Aorta (tissue), 5 donors: ENCODE data around the gene LYPD6B. TPM values are rescaled to one million over a fixed set of nuclear protein-coding genes. Genes with fewer than 3 reads are reported as not detected.

Experiments
- ATAC-seq: fragments of 200-7000 bp; cut with Tn5 transposase; one replicate; pipeline ENCODE4 v1.9.1; 2022; ENCODE audit warnings: moderate library complexity; ENCODE audit not compliant: low FRiP score
- DNase-seq, 2 donors: peaks; one replicate each; pipeline ENCODE4 v3.0.0-alpha.2; 2020
- H3K27ac ChIP-seq, 2 donors: one replicate each; pipeline ENCODE4 v1.5.1; 2013; ENCODE audit warnings: low read length in 2 of 2, mild to moderate bottlenecking in 2 of 2, moderate library complexity in 2 of 2, control low read depth in 1 of 2, inconsistent platforms in 1 of 2, low read depth in 1 of 2
- H3K27me3 ChIP-seq, 2 donors: one replicate each; pipeline ENCODE4 v1.6.1; 2013; ENCODE audit warnings: control low read depth in 1 of 2, low read length in 1 of 2, mild to moderate bottlenecking in 1 of 2, moderate library complexity in 1 of 2; ENCODE audit not compliant: insufficient read depth in 2 of 2, control insufficient read depth in 1 of 2
- H3K36me3 ChIP-seq, 2 donors: one replicate each; pipeline ENCODE4 v1.6.1; 2013; ENCODE audit warnings: control low read depth in 1 of 2, low read length in 1 of 2, mild to moderate bottlenecking in 1 of 2; ENCODE audit not compliant: insufficient read depth in 2 of 2, control insufficient read depth in 1 of 2
- H3K4me1 ChIP-seq, 2 donors: one replicate each; pipeline ENCODE4 v1.6.1; 2013; ENCODE audit warnings: low read length in 2 of 2, control low read depth in 1 of 2, mild to moderate bottlenecking in 1 of 2, moderate library complexity in 1 of 2; ENCODE audit not compliant: insufficient read depth in 2 of 2, control insufficient read depth in 1 of 2
- H3K4me3 ChIP-seq, 2 donors: one replicate each; pipeline ENCODE4 v1.5.1; 2013; ENCODE audit warnings: low read length in 2 of 2, control low read depth in 1 of 2, mild to moderate bottlenecking in 1 of 2
- H3K9me3 ChIP-seq: one replicate; pipeline ENCODE4 v1.6.1; 2013; ENCODE audit warnings: mild to moderate bottlenecking, low read length; ENCODE audit not compliant: control insufficient read depth
- WGBS, 2 donors: extraction: QIAGEN DNeasy Blood & Tissue Kit; methylation state at CpG; one replicate each; pipeline ENCODE4 v1.1.7; 2013; 5-methylcytosine and 5-hydroxymethylcytosine counted together
- intact Hi-C, 2 donors: fragments of 100-400 bp; cut with DNase I; formaldehyde crosslinking; loops; one replicate each; pipeline versions ENCODE4 v1.14.2 to v1.15.0; 2022
- polyA plus RNA-seq, 2 donors: library from polyadenylated mRNA; stranded (reverse); fragments of 200-250 nt; gene quantifications; one replicate each; pipeline ENCODE4 v1.2.3, GENCODE V29; 2013
- total RNA-seq, 2 donors: library from RNA; stranded (reverse); fragmentation: NEBNext Ultra II Directional; extraction: Animal tissue kit (Norgen Biotek cat#: 25700); gene quantifications; one replicate each; pipeline ENCODE4 v1.2.1, GENCODE V29; 2021
- donor health status: healthy with polysubstance abuse.
- donor health status: Bipolar disorder and iron deficiency.
- donor health status: DM: no; HTN: no; CAD: no.
- donor health status: DM: no; HTN: no; CAD: no.
- donor health status: DM: yes; HTN: yes; CAD: no.

The LYPD6B gene
- total and polyA plus RNA-seq, 4 donors = 0.26 TPM; not detected in 3

DNA sequence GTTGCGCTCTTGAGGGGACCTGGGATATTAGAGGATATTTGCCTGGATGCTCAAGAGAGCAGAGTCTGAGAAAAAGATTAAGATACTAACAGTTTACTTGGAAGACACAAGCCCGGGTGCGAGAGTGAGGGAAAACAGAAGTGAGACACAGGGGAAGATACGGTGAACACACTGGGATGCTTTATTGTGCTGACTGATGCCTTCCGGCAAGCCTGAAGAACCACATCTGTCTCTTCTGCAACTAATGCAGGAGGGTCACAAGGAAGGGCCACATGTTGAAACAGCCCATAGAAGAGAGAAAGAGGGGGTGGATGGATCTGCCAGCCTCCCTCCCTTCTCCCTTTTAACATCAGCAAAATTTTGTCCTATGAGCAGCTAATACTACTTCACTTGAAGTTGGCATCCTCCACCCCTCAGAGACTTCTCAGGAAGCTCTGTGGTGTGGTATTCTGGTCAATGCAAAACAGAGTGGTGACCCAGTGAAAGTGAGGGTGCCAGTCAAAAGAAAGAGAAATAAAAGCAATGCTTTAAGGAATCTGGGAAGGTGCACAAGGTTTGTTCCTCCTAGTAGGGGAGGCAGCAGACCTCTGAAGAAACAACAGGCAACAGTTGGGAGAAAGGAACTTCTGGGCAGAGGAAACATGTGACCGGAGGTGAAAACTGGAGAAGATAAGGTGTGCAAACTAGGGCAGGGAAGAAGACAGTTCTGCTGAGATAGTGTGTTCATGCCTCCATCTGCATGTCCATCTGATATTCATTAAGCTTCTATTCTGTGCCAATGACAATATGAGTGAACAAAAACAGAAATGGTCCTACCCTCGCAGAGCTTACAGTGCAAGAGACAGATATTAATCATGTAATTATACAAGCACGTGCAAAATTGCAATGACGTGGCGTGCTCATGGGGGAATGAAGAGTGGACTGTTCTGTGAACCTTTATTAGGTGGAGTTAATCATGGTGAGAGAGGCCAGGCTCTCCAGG lies 107.1 kb downstream of the LYPD6B start:
- intact Hi-C loops = no loop called here
- Histone ChIP-seq H3K9me3 (no peaks in the 10 kb centered on the region), H3K4me3 (no peak overlapping the region)

GRCh38 chr2:149146876-149147275 lies 108.4 kb downstream of the LYPD6B start:
- WGBS, 2 donors = 81% methylated on average over 8 of the region's 8 CpGs
- Histone ChIP-seq H3K36me3 (no peaks in the 10 kb centered on the region), H3K4me3 (no peak overlapping the region), H3K9me3 (no peaks in the 10 kb centered on the region), H3K27me3 (no peaks in the 10 kb centered on the region), H3K27ac (no peak overlapping the region), H3K4me1 (no peaks in the 10 kb centered on the region)
- ATAC-seq (no peak), DNase-seq (no peak)
- intact Hi-C loops = no loop called here

More for the DNA sequence above, 107.1 kb downstream of the LYPD6B start:
- H3K27ac ChIP-seq = no peak overlapping the region
- WGBS, 2 donors = 56 to 57% methylated on average over 10 of the region's 10 CpGs
- no peaks in the 10 kb centered on the region for H3K36me3 ChIP-seq
- H3K27me3 ChIP-seq = no peaks in the 10 kb centered on the region
- no peaks in the 10 kb centered on the region for H3K4me1 ChIP-seq
- no peak for ATAC-seq
- DNase-seq = no peak

DNA sequence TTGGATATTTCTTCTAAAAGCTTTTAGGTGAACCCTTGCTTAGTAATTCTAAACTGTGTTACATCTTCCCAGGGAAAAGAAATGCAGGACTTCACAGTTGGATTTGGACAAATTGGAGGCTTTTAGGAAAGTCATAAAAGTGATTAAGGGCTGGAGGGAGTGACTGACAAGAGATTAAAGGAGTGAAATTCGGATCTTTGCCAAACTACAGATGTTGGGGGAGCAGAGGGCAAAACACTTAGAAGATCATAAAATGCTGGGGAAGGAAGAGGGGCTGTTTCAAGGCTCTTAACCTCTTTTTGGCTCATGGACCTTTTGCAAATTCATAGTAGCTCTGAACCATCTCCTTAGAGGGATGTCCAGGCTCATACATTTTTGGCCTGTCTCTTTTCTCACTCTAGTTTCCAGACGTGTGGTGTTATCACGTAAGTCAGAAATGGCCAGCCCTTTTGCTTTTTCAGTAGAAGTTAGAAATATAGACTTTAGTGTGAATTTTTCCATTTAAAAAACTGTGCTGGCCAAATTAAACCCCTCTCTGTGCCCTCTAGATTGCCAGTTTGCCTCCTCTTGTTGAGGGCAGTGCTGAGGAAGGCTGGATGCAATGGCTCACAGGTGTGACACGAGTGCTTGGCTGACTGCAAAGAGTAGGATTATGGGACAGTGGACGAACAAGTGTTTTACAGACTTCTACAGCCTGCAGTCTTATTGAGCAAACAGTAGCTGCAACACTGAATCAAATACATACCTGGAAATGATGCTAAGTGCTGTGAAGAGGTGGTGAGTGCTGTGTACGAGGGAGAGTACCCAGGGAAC lies 109.9 kb downstream of the LYPD6B start:
- no peak for DNase-seq
- Histone ChIP-seq H3K36me3 (no peaks in the 10 kb centered on the region), H3K27ac (no peak overlapping the region), H3K4me3 (no peak overlapping the region), H3K27me3 (no peaks in the 10 kb centered on the region), H3K4me1 (no peaks in the 10 kb centered on the region), H3K9me3 (no peaks in the 10 kb centered on the region)
- ATAC-seq = no peak
- 47 to 52% methylated on average over 6 of the region's 6 CpGs for WGBS, 2 donors
- intact Hi-C loops = no loop called here

DNA sequence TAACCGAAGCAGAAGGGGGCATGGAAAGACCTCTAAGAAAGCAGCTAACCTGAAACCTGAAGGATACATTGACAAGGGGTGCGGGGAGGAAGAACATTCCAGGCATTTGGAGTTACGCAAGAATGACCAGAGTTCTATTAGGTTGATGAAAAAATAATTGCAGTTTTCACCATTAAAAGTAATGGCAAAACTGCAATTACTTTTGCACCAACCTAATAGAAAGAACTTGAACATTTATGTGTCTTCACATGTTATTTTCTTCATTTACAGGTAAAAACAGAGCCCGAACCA lies 110.5 kb downstream of the LYPD6B start:
- Histone ChIP-seq H3K4me1 (no peaks in the 10 kb centered on the region), H3K4me3 (no peak overlapping the region), H3K36me3 (no peaks in the 10 kb centered on the region), H3K9me3 (no peaks in the 10 kb centered on the region), H3K27ac (no peak overlapping the region), H3K27me3 (no peaks in the 10 kb centered on the region)
- ATAC-seq = no peak
- WGBS, 2 donors = 89 to 95% methylated on average over 4 of the region's 4 CpGs
- intact Hi-C loops = no loop called here
- no peak for DNase-seq

GRCh38 chr2:149152469-149152953 lies 114.0 kb downstream of the LYPD6B start:
- peaks cover 0 to 1% of the 10 kb centered on the region in 2 donors for H3K4me1 ChIP-seq
- intact Hi-C loops = no loop called here
- 31 to 42% methylated on average over 2 of the region's 2 CpGs for WGBS, 2 donors
- DNase-seq = no peak
- H3K27me3 ChIP-seq = peaks cover 0 to 1% of the 10 kb centered on the region in 2 donors
- H3K4me3 ChIP-seq = no peak overlapping the region
- H3K27ac ChIP-seq = no peak overlapping the region
- no peaks in the 10 kb centered on the region for H3K36me3 ChIP-seq
- ATAC-seq = no peak
- no peaks in the 10 kb centered on the region for H3K9me3 ChIP-seq

- DNase-seq (no peak), ATAC-seq (no peak)
These were observed 116.9 kb downstream of the LYPD6B start for GRCh38 chr2:149155196-149155969.

DNA sequence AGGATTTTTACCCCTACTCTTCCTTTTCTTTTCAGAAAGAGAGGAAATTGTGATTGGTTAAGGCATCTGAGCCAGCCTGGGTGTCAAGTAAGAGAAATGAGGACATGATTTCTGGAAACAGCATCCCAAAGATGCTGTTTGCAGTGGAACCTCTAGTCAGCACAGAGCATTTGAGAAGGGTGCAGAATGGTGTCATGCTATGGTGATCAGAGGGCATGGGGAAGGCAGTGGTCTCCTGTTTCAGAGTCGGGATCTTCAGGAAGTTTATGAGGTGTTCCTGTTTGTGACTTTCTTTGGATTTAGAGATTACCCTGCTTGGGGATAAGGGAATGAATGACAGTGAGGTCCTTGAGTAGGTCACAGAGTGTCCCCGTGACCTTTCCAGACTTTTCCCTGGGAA lies 117.5 kb downstream of the LYPD6B start:
- Histone ChIP-seq H3K4me1 (peaks cover 0 to 1% of the 10 kb centered on the region in 2 donors), H3K9me3 (no peaks in the 10 kb centered on the region), H3K27ac (no peak overlapping the region), H3K4me3 (no peak overlapping the region), H3K27me3 (peaks cover 0 to 1% of the 10 kb centered on the region in 2 donors), H3K36me3 (no peaks in the 10 kb centered on the region)
- no peak for DNase-seq
- intact Hi-C loops = no loop called here
- ATAC-seq = no peak
- WGBS, 2 donors = 82 to 84% methylated on average over 2 of the region's 2 CpGs

More at GRCh38 chr2:149155196-149155969, 116.9 kb downstream of the LYPD6B start:
- H3K36me3 ChIP-seq = no peaks in the 10 kb centered on the region
- H3K27me3 ChIP-seq = peaks cover 0 to 1% of the 10 kb centered on the region in 2 donors
- H3K4me1 ChIP-seq = peaks cover 0 to 1% of the 10 kb centered on the region in 2 donors
- no peaks in the 10 kb centered on the region for H3K9me3 ChIP-seq
- intact Hi-C loops = no loop called here
- H3K4me3 ChIP-seq = no peak overlapping the region
- no peak overlapping the region for H3K27ac ChIP-seq
- WGBS, 2 donors = 81 to 84% methylated on average over 4 of the region's 4 CpGs

GRCh38 chr2:149156971-149157740 lies 118.7 kb downstream of the LYPD6B start:
- peaks cover 0 to 1% of the 10 kb centered on the region in 2 donors for H3K4me1 ChIP-seq
- no peak overlapping the region for H3K27ac ChIP-seq
- no peak overlapping the region for H3K4me3 ChIP-seq
- no peaks in the 10 kb centered on the region for H3K9me3 ChIP-seq
- DNase-seq = no peak
- no peak for ATAC-seq
- peaks cover 0 to 1% of the 10 kb centered on the region in 2 donors for H3K27me3 ChIP-seq
- no peaks in the 10 kb centered on the region for H3K36me3 ChIP-seq
- 73 to 74% methylated on average over 8 of the region's 8 CpGs for whole genome bisulfite sequencing, 2 donors
- intact Hi-C loops = no loop called here
